ENCODE results near the gene MPND.
A peak's percentile ranks its signal among the peaks of the same experiment; 100 is the strongest.

MPND gene

GRCh38 chr19:4369888-4370260 is 26.5 kb downstream of the MPND start:
- TF ChIP-seq CTCF (conservative IDR thresholded peaks at IDR 0.05), result peak; percentile 37
- H3K27ac ChIP-seq, result no peak overlapping the region

DNA sequence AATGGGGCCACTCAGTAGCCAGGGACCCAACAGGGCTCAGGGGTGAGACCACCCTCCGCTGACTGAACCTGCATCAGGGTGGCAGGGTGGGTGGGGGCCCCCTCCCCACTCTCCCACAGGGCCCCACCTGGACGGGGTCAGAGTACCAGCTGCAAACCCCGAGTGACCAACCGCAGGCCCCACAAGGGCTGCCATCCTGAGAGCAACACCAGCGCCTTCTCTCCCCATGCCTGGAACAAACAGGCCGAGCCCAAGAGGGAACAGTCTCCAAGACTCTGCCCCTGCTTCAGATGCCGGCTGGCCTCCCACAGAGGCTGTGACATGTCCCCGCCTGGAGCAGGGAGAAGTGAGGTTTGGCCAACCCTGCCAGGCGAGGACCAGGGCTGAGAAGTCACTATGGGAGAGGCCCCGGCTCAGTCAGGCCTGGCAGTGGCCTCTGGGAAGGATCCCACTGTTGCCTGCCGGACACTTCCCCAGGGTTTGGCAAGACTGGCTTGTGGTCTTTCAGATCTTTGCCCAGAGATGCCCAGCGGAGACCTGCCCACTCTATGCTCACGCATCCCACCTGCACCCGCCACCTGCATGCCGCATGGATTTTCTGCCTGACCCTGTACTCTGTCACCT is 27.2 kb downstream of the MPND start:
- H3K27ac ChIP-seq, result no peak overlapping the region
- TF ChIP-seq CTCF (conservative IDR thresholded peaks at IDR 0.05), result no peak

DNA sequence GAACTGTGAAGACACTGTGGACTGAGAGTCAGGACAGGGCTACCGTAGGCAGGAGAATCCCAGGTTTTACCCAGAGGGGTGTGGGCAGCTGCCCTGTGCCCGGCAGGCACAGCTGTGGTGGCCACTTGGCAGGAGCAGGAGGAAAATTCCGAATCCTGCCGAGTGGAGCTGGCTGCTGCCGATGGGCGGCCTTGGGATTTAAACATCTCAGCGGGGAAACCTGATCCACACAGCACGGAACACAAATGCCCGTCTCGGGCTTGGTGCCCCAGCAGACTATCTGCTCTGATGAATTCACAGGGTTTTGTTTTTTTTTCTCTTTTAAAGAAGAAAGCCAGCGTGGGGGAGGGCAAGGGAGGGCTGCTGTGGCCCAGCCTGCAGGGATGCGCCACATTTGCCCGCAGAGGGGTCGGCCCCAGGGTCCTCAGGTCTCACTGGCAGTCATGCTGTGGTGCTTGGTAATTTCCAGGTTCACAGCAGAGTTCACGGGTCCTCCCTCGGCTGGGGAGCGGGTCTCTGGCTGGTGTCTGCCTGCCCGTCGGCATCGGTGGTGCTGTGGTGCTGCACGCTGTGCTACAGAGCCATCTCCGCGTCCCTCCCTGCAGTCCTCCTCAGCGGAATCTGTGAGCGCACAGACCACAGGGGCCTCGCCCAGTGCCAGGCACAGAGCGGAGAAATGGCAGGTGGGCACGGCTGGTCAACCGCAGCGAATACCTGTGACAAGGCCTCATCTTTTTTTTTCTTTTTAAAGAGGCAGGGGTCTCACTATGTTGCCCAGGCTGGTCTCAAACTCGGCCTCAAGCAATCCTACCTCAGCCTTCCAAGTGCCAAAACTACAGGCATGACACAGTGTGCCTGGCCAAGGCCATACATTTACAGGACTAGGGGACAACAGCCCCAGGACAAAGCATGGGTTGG is 28.1 kb downstream of the MPND start:
- no peak overlapping the region for H3K27ac ChIP-seq

DNA sequence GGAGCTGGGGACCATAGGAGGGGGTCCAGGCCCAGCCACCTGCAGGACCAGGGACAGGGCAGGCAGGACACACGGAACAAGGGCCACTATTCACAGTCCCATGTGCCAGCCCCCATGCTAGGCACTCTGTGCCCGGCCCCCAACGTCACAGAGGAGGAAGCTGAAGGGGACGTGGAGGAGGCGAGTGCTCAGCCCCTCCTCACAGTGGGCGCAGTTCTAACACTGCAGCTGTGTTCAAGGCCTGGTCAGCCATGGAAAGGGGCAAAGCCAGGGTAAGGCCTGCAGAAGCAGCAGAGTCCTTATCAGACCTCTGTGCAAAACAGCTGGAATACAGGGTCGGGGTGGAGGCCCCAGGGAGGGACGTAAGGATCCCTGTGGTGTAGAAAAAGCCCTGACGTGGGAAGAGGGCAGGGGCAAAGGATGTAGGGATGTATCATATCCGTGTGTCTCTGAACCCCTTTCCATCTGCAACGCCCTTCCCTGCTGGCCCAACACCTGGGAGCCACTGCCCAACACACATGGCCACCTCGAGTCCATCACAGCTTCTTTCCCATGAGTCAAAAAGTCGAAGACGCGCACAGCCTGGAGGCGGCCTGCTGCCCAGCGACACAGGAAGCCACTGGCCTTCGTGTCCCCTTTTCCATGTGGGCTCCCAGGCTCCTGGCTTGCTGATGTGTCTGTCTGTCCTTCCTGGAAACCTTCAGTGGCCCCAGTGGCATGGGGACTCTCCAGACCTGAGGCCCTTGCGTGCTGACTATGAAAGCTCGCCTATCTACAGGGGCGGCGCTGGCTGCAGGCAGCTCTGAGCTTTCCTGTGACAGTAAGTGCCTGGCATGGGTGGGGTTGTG is 29.0 kb downstream of the MPND start:
- TF ChIP-seq CTCF (conservative IDR thresholded peaks at IDR 0.05), result no peak
- H3K27ac ChIP-seq, result no peak overlapping the region

More for the DNA sequence above, 28.1 kb downstream of the MPND start:
- no peak for TF ChIP-seq CTCF (conservative IDR thresholded peaks at IDR 0.05)

GRCh38 chr19:4373013-4373367 is 29.6 kb downstream of the MPND start:
- no peak overlapping the region for H3K27ac ChIP-seq
- no peak for TF ChIP-seq CTCF (conservative IDR thresholded peaks at IDR 0.05)

DNA sequence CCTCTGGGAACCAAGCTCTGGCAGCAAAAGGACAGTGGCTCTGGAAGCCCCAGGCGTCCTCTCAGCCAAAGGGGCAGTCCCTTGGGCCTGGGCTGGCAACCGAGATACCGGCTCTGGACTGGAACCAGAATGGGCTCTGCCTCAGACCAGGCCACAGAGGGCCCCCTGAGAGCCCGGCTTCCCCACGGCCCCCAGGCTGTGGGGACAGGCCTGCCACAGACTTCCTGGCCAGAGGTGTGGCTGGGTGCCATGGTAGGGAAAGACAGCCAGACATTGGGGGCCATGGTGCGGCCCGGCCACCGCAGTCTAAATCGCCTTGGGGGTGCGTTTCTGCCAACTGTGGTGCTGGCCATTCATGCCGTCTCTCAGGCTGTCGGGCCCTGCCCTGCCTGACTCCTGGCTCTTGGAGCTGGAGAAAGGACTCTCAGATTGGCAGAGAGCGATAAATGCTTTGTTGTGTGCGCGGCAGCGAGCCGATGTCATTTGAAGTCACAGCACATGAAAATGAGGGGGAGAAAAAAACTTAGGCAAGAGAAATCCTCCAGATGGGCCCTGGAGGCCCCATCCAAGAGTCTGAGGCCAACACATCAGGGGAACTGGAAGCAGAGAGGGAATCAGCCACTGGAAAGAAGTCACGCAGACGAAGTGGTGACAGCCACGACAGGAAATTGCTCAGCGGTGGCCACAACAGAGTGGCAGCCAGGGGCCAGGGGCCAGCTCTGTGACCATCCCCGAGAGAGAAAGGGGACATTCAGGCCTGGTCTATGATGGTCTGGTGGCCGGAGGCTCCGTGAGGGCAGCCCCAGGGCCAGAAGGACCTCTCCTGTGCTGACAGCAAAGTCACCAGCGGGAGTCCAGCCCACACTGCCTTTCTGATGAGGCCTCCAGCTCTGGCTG is 30.5 kb downstream of the MPND start:
- TF ChIP-seq CTCF (conservative IDR thresholded peaks at IDR 0.05), result no peak
- no peak overlapping the region for H3K27ac ChIP-seq
